AG04450 (cell line): ENCODE results near the gene CRAMP1. TPM values are rescaled to one million over a fixed set of nuclear protein-coding genes. Genes with fewer than 3 reads are reported as not detected.
"Not testable (repeated sequence)": the region's sequence is repeated elsewhere in the genome, so short reads cannot be mapped to it uniquely, and the experiment has no call there.

ENCODE experiments used
- CTCF ChIA-PET: fragments of 300-600, 350-600 bp; formaldehyde crosslinking; extraction: SDS; loops from one replicate; lab custom pipeline; 2022; ENCODE audit warnings: antibody characterized with exemption, inconsistent platforms; lab: Charles Lee
- POLR2A ChIA-PET: fragments of 350-600 bp; formaldehyde crosslinking; extraction: SDS; loops from one replicate; lab custom pipeline; 2021; ENCODE audit warnings: antibody characterized with exemption, inconsistent platforms; lab: Yijun Ruan, JAX
- DNase-seq: peaks from one replicate; pipeline ENCODE4 v3.0.0-alpha.2; 2011; ENCODE audit warnings: low read depth, low spot score
- H3K27ac ChIP-seq: one replicate; pipeline ENCODE4 v1.5.1; 2012; ENCODE audit warnings: low read depth, low read length, control low read depth
- H3K27me3 ChIP-seq: one replicate; pipeline ENCODE4 v1.6.0; 2012; ENCODE audit warnings: low read length; ENCODE audit not compliant: control insufficient read depth, insufficient read depth
- H3K4me3 ChIP-seq: 2 replicates; pipeline ENCODE4 v1.5.1; 2011; ENCODE audit warnings: mild to moderate bottlenecking, low read depth, low read length, control low read depth
- H3K9me3 ChIP-seq: 2 replicates; pipeline ENCODE4 v1.5.1; 2012; ENCODE audit warnings: low read length; ENCODE audit not compliant: control insufficient read depth, insufficient read depth
- CTCF ChIP-seq: IDR thresholded peaks from 2 replicates; pipeline ENCODE4 v1.5.1; 2011; ENCODE audit warnings: low read depth, low read length, control low read depth, inconsistent platforms
- polyA plus RNA-seq: library from polyadenylated mRNA; depleted of rRNA; stranded (reverse); fragments of >200 nt; gene quantifications from 2 replicates; pipeline ENCODE4 v1.2.3, GENCODE V29; 2011

Gene CRAMP1
- polyA plus RNA-seq, 1 experiment: 7.8 TPM

- TF ChIP-seq CTCF: no peak
- CTCF ChIA-PET: interaction anchor here (1.8 kb wide), 1 partner anchor 9 kb away, joined by 17 read pairs; the partner anchor contains the start of gene MAPK8IP3
- POLR2A ChIA-PET: no interaction called here
- DNase-seq: no peak
- no peaks in the 10 kb centered on the region for H3K27me3 ChIP-seq
- H3K9me3 ChIP-seq: peaks cover 6% of the 10 kb centered on the region
- no peak overlapping the region for H3K4me3 ChIP-seq
- H3K27ac ChIP-seq: no peak overlapping the region
These were observed 84.7 kb downstream of the CRAMP1 start for GRCh38 chr16:1696863-1697262.

- no peak for TF ChIP-seq CTCF
- Histone ChIP-seq H3K27me3 (no peaks in the 10 kb centered on the region), H3K4me3 (no peak overlapping the region), H3K27ac (no peak overlapping the region), H3K9me3 (no peaks in the 10 kb centered on the region; the same call in 1 of the 2 replicates)
- POLR2A ChIA-PET: no interaction called here
- DNase-seq: no peak
- CTCF ChIA-PET: no interaction called here
These were observed 86.5 kb downstream of the CRAMP1 start for GRCh38 chr16:1698680-1699079.

GRCh38 chr16:1700246-1700645 lies 88.1 kb downstream of the CRAMP1 start:
- Histone ChIP-seq H3K27ac (no peak overlapping the region), H3K27me3 (no peaks in the 10 kb centered on the region), H3K9me3 (no peaks in the 10 kb centered on the region; the same call in 1 of the 2 replicates), H3K4me3 (no peak overlapping the region)
- CTCF ChIA-PET: no interaction called here
- DNase-seq: no peak
- no peak for TF ChIP-seq CTCF
- POLR2A ChIA-PET: no interaction called here

GRCh38 chr16:1701216-1701878 lies 89.2 kb downstream of the CRAMP1 start:
- CTCF ChIA-PET: interaction anchor here (1.0 kb wide), 1 partner anchor 22 kb away, joined by 5 read pairs; no protein-coding TSS in a partner anchor
- POLR2A ChIA-PET: no interaction called here

GRCh38 chr16:1705324-1705687 lies 93.1 kb downstream of the CRAMP1 start:
- POLR2A ChIA-PET: interaction anchor here (0.6 to 2.1 kb wide), 10 partner anchors 23 to 1147 kb away, joined by 3 to 15 read pairs (median 4); partner anchors contain the start of genes JPT2, NUBP2, SPSB3 and UQCC4
- not testable (repeated sequence) for H3K27me3 ChIP-seq, DNase-seq, H3K9me3 ChIP-seq
- CTCF ChIA-PET: interaction anchor here (0.6 to 3.0 kb wide), 22 partner anchors 8 to 168 kb away, joined by 3 to 29 read pairs (median 5); partner anchors contain the start of genes JPT2 and NUBP2
- Histone ChIP-seq H3K4me3 (peak overlapping the region; percentile 91), H3K27ac (peak overlapping the region; percentile 89)

More at GRCh38 chr16:1701216-1701878, 89.2 kb downstream of the CRAMP1 start:
- no peaks in the 10 kb centered on the region for H3K27me3 ChIP-seq
- no peaks in the 10 kb centered on the region; the same call in 1 of the 2 replicates for H3K9me3 ChIP-seq
- no peak for TF ChIP-seq CTCF
- no peak overlapping the region for H3K4me3 ChIP-seq
- H3K27ac ChIP-seq: no peak overlapping the region
- no peak for DNase-seq
